Fibroblast of mammary gland (primary cell): ENCODE data around the gene SERGEF.

Experiments used
- DNase-seq: peaks from one replicate; pipeline ENCODE4 v3.0.0-alpha.2; 2010; ENCODE audit warnings: low read depth
- H3K4me3 ChIP-seq: 2 replicates; pipeline ENCODE4 v1.5.1; 2011; ENCODE audit warnings: low read depth, mild to moderate bottlenecking, low read length, moderate library complexity; ENCODE audit not compliant: control insufficient read depth
- TF ChIP-seq, protein P1 (sequence below): conservative IDR thresholded peaks from 2 replicates; pipeline ENCODE4 v1.5.1; 2011; ENCODE audit warnings: low read depth, low read length, inconsistent platforms; ENCODE audit not compliant: control insufficient read depth, insufficient read depth

Gene SERGEF

DNA sequence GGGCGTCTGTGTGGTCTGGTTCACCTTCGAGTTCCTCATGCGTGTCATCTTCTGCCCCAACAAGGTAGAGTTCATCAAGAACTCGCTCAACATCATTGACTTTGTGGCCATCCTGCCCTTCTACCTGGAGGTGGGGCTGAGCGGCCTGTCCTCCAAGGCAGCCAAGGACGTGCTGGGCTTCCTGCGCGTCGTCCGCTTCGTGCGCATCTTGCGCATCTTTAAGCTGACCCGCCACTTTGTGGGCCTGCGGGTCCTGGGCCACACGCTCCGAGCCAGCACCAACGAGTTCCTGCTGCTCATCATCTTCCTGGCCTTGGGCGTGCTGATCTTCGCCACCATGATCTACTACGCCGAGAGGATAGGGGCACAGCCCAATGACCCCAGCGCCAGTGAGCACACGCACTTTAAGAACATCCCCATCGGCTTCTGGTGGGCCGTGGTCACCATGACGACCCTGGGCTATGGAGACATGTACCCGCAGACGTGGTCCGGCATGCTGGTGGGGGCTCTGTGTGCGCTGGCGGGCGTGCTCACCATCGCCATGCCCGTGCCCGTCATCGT, 240.9 kb downstream of the SERGEF start:
- no peak overlapping the region for H3K4me3 ChIP-seq
- TF ChIP-seq, protein P1, sequence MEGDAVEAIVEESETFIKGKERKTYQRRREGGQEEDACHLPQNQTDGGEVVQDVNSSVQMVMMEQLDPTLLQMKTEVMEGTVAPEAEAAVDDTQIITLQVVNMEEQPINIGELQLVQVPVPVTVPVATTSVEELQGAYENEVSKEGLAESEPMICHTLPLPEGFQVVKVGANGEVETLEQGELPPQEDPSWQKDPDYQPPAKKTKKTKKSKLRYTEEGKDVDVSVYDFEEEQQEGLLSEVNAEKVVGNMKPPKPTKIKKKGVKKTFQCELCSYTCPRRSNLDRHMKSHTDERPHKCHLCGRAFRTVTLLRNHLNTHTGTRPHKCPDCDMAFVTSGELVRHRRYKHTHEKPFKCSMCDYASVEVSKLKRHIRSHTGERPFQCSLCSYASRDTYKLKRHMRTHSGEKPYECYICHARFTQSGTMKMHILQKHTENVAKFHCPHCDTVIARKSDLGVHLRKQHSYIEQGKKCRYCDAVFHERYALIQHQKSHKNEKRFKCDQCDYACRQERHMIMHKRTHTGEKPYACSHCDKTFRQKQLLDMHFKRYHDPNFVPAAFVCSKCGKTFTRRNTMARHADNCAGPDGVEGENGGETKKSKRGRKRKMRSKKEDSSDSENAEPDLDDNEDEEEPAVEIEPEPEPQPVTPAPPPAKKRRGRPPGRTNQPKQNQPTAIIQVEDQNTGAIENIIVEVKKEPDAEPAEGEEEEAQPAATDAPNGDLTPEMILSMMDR = no peak
- no peak for DNase-seq

GRCh38 chr11:17771415-17771814, 241.4 kb downstream of the SERGEF start:
- TF ChIP-seq, protein P1 = no peak
- DNase-seq = no peak
- H3K4me3 ChIP-seq = no peak overlapping the region

DNA sequence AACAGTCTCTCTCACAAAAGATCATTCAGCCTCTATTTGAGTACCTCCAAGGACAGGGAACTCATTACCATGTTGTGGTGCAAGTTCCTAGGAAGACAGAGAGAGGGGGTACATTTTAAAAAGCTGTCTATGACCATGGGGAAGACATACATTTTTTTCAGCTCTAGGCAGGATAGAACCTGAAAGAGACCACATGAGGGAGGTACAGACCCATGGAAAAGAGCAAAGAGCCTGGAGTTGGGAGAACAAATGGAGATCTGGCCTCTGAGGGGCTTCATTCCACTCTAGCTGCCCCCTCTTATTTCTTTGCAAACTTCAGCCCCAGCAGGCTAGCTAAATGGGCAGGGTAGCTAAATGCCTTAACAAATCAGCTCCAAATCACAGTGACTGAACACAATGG, 241.9 kb downstream of the SERGEF start:
- TF ChIP-seq, protein P1 = peak; percentile 38
- peak; percentile 27 for DNase-seq
- H3K4me3 ChIP-seq = no peak overlapping the region

DNA sequence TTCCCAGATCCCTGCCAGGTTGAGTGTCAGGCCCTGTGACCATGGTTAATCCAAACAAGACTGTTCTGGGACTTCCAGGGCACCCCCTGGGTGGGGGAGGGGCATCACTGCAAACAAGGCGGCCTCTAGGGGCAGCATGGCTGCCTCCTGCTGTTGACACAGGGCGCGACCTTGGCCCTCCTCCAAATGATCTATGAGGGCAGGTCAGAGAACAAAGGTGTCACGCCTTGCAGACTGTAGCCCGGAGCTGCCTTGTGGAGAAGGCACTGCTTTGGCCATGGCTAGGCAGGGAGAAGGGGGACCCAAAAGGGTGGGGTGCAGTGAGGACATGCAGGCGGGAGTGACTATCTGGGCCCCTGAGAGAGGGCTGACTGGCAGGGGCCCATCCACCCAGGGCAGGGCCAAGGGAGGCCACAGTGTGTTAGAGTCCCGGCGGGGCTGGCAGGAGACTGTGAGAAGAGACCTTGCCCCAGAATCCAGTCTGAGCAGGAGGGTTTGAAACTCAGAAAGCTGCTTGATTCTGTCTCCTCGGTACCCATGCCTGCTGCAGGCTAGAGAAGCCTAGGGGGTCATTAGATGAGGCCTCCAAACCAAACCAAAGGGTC, 242.7 kb downstream of the SERGEF start:
- DNase-seq = no peak
- TF ChIP-seq, protein P1 = peak; percentile 9
- H3K4me3 ChIP-seq = no peak overlapping the region

DNA sequence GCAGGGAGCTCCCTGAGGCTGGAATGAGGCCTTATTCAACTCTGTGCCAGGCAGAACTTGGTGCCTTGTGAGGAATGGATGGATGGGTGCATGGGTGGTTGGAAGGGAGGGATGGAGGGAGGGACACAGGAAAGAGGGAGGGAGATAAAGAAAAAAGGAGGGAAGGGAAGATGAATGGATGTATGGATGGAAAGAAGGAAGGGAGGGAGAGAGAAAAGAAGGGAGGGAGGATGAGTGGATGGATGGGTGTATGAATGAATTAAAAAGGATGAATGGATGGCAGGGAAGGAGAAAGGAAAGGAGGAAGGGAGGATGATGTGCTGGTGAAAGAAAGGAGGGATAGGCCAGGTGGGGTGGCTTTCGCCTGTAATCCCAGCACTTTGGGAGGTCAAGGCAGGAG, 243.6 kb downstream of the SERGEF start:
- no peak for DNase-seq
- TF ChIP-seq, protein P1 = no peak
- H3K4me3 ChIP-seq = no peak overlapping the region

DNA sequence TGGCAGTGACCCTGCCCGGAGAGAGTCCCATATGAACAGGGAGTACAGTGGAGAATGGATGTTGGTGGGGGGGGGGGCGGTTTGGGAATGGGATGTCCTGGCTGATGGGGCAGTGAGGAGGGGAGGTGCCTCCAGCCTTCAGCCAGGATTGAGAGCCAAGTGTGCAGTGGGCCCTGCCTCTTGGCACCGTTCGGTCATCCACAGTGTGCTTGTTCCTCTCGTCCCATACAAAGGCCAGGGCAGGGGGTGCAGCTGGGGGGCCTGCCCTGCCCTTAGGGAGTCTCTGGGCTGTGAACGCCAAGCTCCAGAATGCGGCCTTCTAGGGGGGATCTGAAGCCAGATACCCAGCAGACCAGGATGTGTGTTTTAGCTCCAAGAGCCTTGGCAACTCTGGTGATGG, 244.3 kb downstream of the SERGEF start:
- TF ChIP-seq, protein P1 = no peak
- no peak for DNase-seq
- H3K4me3 ChIP-seq = no peak overlapping the region
